ENCODE measurements around the gene MME. TPM values are rescaled to one million over a fixed set of nuclear protein-coding genes. Genes with fewer than 3 reads are reported as not detected.
A peak's percentile ranks its signal among the peaks of the same experiment; 100 is the strongest.

MME gene
- total and polyA plus RNA-seq, 2 of the 4 experiments (the other 2 are of a cell fraction): 11.7 to 22.8 TPM

GRCh38 chr3:155080692-155081091 lies 573 bp downstream of the MME start:
- Histone ChIP-seq H3K4me2 (ENCODE audit: low read depth, low read length) (peak overlapping the region; percentile 96), H2AK5ac (ENCODE audit: low read depth, low read length) (no peak overlapping the region), H3K27me3 (ENCODE audit: control insufficient read depth, insufficient read depth, low read length) (peaks cover 5% of the 10 kb centered on the region), H3K36me3 (ENCODE audit: control insufficient read depth, insufficient read depth, low read length) (peaks cover 2% of the 10 kb centered on the region; the same call in 1 of the 2 replicates), H2BK15ac (ENCODE audit: low read depth, low read length) (no peak overlapping the region), H2BK120ac (ENCODE audit: low read depth, low read length) (no peak overlapping the region), H3K27ac (ENCODE audit: insufficient read depth, low read length) (no peak overlapping the region), H3K14ac (replicated peaks; ENCODE audit: low read depth, low read length) (0 out of 2 replicates have a peak overlapping the region, but pooled peaks have one; percentile 5), H4K5ac (ENCODE audit: low read depth, low read length) (peak overlapping the region; percentile 12; the same call in 1 of the 2 replicates), H3K9ac (ENCODE audit: low read depth, low read length) (peak overlapping the region; percentile 31; the same call in 1 of the 2 replicates), H3K18ac (ENCODE audit: low read depth, low read length) (peak overlapping the region; percentile 24; the same call in 1 of the 2 replicates), H4K91ac (ENCODE audit: insufficient read depth, low read depth, low read length) (no peak overlapping the region), H3K4me3 (ENCODE audit: insufficient read depth, low read depth, low read length) (peak overlapping the region; percentile 65), H4K8ac (ENCODE audit: low read depth in 2 of 2, low read length in 2 of 2) (peak overlapping the region in 1 of 2 experiments; percentile 4; a peak in 1 of 4 replicates), H3K4me1 (ENCODE audit: control insufficient read depth, insufficient read depth, low read length) (0 out of 2 replicates have a peak, but pooled peaks cover 2% of the 10 kb centered on the region), H2AK9ac (replicated peaks; ENCODE audit: low read depth, low read length, poor library complexity) (no peak overlapping the region), H3K9me3 (ENCODE audit: control insufficient read depth, insufficient read depth, low read length) (no peaks in the 10 kb centered on the region), H3K56ac (ENCODE audit: extremely low read depth, insufficient read depth, low read length) (no peak overlapping the region), H3K9me1 (ENCODE audit: insufficient read depth, low read length) (no peaks in the 10 kb centered on the region; the same call in 1 of the 2 replicates), H3K4ac (ENCODE audit: low read depth, low read length) (no peak overlapping the region; the same call in 1 of the 2 replicates), H2BK5ac (ENCODE audit: low read depth, low read length, poor library complexity, severe bottlenecking) (no peak overlapping the region), H4K20me1 (ENCODE audit: insufficient read depth, low read length) (no peaks in the 10 kb centered on the region), H3K23ac (ENCODE audit: low read depth, low read length) (no peak overlapping the region), H2BK20ac (ENCODE audit: low read depth, low read length) (no peak overlapping the region), H3K79me1 (ENCODE audit: low read depth in 1 of 2, low read length in 2 of 2) (no peaks in the 10 kb centered on the region; a peak in 1 of 4 replicates), H2AFZ (replicated peaks; ENCODE audit: low read length, poor library complexity) (no peak overlapping the region)
- in situ Hi-C loops (cut with MboI; ENCODE audit: low sequenced_read_pairs) (no loop called here), intact Hi-C loops (cut with micrococcal nuclease) (loop anchor here (1.0 to 2.0 kb wide), 2 partner anchors 34 to 176 kb away; no protein-coding TSS in a partner anchor), dilution Hi-C loops (cut with HindIII; ENCODE audit: low sequenced_read_pairs, unreplicated experiment) (no loop called here)
- no peak for TF ChIP-seq CEBPB (IDR thresholded peaks at IDR 0.05; ENCODE audit: low read depth, low read length)
- peak; percentile 72 for TF ChIP-seq MAFK (IDR thresholded peaks at IDR 0.05; ENCODE audit: low read depth, low read length)
- ChIA-PET CTCF (no interaction called here), POLR2A (ENCODE audit: unreplicated experiment) (no interaction called here)
- BruUV-seq (replicated peaks): TSS peak; percentile 53
- no peak for ATAC-seq (ENCODE audit: low read depth)
- DNase-seq: no peak
- WGBS, 2 experiments (ENCODE audit: extremely low coverage in 2 of 2, insufficient read length in 1 of 2): 0% methylated on average over 1 of the region's 8 CpGs; no CpG with 5 or more reads in 1 of the 2 experiments
